ELR (cell line): ENCODE measurements around the gene NUP153.
"Not testable (repeated sequence)": the region's sequence is repeated elsewhere in the genome, so short reads cannot be mapped to it uniquely, and the experiment has no call there.

Source experiments
- DNase-seq: peaks from one replicate; pipeline ENCODE4 v3.0.0-alpha.2; 2015; ENCODE audit warnings: low read depth

Gene NUP153

GRCh38 chr6:17714177-17714576 lies 7.5 kb upstream of the NUP153 start:
- DNase-seq = peak; percentile 64

- DNase-seq = no peak
These were observed 5.9 kb upstream of the NUP153 start for GRCh38 chr6:17712576-17712975.

GRCh38 chr6:17710331-17710730 lies 3.6 kb upstream of the NUP153 start:
- DNase-seq = peak; percentile 77

- no peak for DNase-seq
These were observed 2.8 kb upstream of the NUP153 start for GRCh38 chr6:17709476-17709875.

GRCh38 chr6:17708035-17708434 lies 1.3 kb upstream of the NUP153 start:
- not testable (repeated sequence) for DNase-seq

GRCh38 chr6:17707371-17707651 lies 586 bp upstream of the NUP153 start:
- DNase-seq = peak; percentile 29

GRCh38 chr6:17705778-17706579 lies 746 bp downstream of the NUP153 start:
- peak; percentile 90 for DNase-seq

- DNase-seq = peak; percentile 89
These were observed 1.3 kb downstream of the NUP153 start for GRCh38 chr6:17705428-17705777.

- DNase-seq = peak; percentile 89
These were observed 3.5 kb downstream of the NUP153 start for GRCh38 chr6:17703256-17703694.

- no peak for DNase-seq
These were observed 6.0 kb downstream of the NUP153 start for GRCh38 chr6:17700421-17701416.

GRCh38 chr6:17691925-17692538 lies 14.7 kb downstream of the NUP153 start:
- no peak for DNase-seq

- DNase-seq = no peak
These were observed 18.2 kb downstream of the NUP153 start for GRCh38 chr6:17688481-17688880.

- no peak for DNase-seq
These were observed 19.6 kb downstream of the NUP153 start for GRCh38 chr6:17687136-17687535.

- no peak for DNase-seq
These were observed 22.6 kb downstream of the NUP153 start for GRCh38 chr6:17684134-17684533.

GRCh38 chr6:17683428-17683827 lies 23.3 kb downstream of the NUP153 start:
- DNase-seq = no peak

- DNase-seq = no peak
These were observed 27.0 kb downstream of the NUP153 start for GRCh38 chr6:17679726-17680125.

GRCh38 chr6:17677602-17678001 lies 29.1 kb downstream of the NUP153 start:
- DNase-seq = no peak

GRCh38 chr6:17673543-17674254 lies 33.0 kb downstream of the NUP153 start:
- DNase-seq = peak; percentile 24

GRCh38 chr6:17672064-17672718 lies 34.5 kb downstream of the NUP153 start:
- no peak for DNase-seq

- no peak for DNase-seq
These were observed 40.1 kb downstream of the NUP153 start for GRCh38 chr6:17666646-17667045.

- DNase-seq = peak; percentile 14
These were observed 41.6 kb downstream of the NUP153 start for GRCh38 chr6:17665132-17665531.
